GM12865 (cell line): Measurements from ENCODE around the gene PRDX3.

Experiments
- DNase-seq: peaks from one replicate; pipeline ENCODE4 v3.0.0; 2010; ENCODE audit warnings: low read depth
- H3K4me3 ChIP-seq: 2 replicates; pipeline ENCODE4 v1.5.1; 2011; ENCODE audit warnings: mild to moderate bottlenecking, low read depth, low read length, control low read depth
- TF ChIP-seq, protein P1 (sequence below): IDR thresholded peaks from 2 replicates; pipeline ENCODE4 v1.5.1; 2011; ENCODE audit warnings: low read length, control low read depth, low read depth, inconsistent platforms; ENCODE audit not compliant: insufficient read depth; ENCODE audit errors: missing control alignments

The PRDX3 gene

GRCh38 chr10:119207713-119208552 is 29.3 kb upstream of the PRDX3 start:
- DNase-seq, result peak; percentile 55
- peak overlapping the region; percentile 91 for H3K4me3 ChIP-seq
- TF ChIP-seq, protein P1, sequence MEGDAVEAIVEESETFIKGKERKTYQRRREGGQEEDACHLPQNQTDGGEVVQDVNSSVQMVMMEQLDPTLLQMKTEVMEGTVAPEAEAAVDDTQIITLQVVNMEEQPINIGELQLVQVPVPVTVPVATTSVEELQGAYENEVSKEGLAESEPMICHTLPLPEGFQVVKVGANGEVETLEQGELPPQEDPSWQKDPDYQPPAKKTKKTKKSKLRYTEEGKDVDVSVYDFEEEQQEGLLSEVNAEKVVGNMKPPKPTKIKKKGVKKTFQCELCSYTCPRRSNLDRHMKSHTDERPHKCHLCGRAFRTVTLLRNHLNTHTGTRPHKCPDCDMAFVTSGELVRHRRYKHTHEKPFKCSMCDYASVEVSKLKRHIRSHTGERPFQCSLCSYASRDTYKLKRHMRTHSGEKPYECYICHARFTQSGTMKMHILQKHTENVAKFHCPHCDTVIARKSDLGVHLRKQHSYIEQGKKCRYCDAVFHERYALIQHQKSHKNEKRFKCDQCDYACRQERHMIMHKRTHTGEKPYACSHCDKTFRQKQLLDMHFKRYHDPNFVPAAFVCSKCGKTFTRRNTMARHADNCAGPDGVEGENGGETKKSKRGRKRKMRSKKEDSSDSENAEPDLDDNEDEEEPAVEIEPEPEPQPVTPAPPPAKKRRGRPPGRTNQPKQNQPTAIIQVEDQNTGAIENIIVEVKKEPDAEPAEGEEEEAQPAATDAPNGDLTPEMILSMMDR, result no peak

- peak; percentile 99 for DNase-seq
- H3K4me3 ChIP-seq, result peak within 1 kb of the TSS; percentile 91
- TF ChIP-seq, protein P1, result no peak
Observed at GRCh38 chr10:119207366-119207666, 28.7 kb upstream of the PRDX3 start, which contains the start of gene GRK5. Gene GRK5 (plus strand): TSS chr10:119207571. CDS start chr10:119207918, 347 bp downstream.

GRCh38 chr10:119206603-119207365 is 28.2 kb upstream of the PRDX3 start:
- peak overlapping the region; percentile 65 for H3K4me3 ChIP-seq
- TF ChIP-seq, protein P1, result peak; percentile 77
- DNase-seq, result peak; percentile 83

- H3K4me3 ChIP-seq, result peak overlapping the region; percentile 65
- DNase-seq, result peak; percentile 90
- TF ChIP-seq, protein P1, result no peak
Observed at GRCh38 chr10:119205894-119206602, 27.4 kb upstream of the PRDX3 start.

DNA sequence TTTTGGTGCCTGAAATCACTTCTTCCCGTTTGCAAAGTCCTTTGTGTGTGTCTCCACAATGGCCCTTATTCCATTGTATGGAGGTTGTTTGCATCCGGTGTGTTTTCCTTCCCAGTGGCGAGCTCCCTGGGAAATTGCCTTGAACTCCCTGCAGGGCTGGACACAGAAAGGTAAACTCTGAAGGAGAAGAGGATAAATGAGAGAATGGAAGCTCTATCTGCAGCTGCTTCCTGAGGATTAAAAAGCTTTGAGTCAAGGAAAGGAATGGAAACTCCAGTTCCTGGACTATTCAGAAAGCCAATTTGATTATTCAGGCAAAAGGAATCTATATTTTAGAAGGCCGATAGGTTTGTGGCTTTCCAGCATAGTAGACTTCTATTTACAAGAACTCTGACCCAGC is 24.4 kb upstream of the PRDX3 start:
- DNase-seq, result no peak
- no peak overlapping the region for H3K4me3 ChIP-seq
- TF ChIP-seq, protein P1, result no peak

- no peak overlapping the region for H3K4me3 ChIP-seq
- TF ChIP-seq, protein P1, result no peak
- DNase-seq, result no peak
Observed at GRCh38 chr10:119201233-119201632, 22.6 kb upstream of the PRDX3 start.
